Sigmoid colon (tissue), 4 donors: ENCODE results near the gene ATG101.

Experiments
- EP300 ChIP-seq, 4 donors: sonication (generic); formaldehyde crosslinking; IDR thresholded peaks; one replicate each; pipeline ENCODE4 v1.6.1; 2017; ENCODE audit warnings: antibody characterized with exemption in 4 of 4
- POLR2A ChIP-seq, 2 donors: fragments of 450-650 bp; IDR thresholded peaks; one replicate each; pipeline ENCODE4 v1.6.1; 2016; ENCODE audit warnings: antibody characterized with exemption in 2 of 2, mild to moderate bottlenecking in 2 of 2, moderate library complexity in 2 of 2
- TF ChIP-seq, protein P1 (sequence below), 4 experiments: fragments of 450-650 bp in 3 of 4; fragments of 200-600 bp in 1 of 4; IDR thresholded peaks; one replicate each; pipeline ENCODE4 v1.5.1; 2016 to 2019; ENCODE audit warnings: antibody characterized with exemption in 4 of 4, mild to moderate bottlenecking in 3 of 4, moderate library complexity in 2 of 4

DNA sequence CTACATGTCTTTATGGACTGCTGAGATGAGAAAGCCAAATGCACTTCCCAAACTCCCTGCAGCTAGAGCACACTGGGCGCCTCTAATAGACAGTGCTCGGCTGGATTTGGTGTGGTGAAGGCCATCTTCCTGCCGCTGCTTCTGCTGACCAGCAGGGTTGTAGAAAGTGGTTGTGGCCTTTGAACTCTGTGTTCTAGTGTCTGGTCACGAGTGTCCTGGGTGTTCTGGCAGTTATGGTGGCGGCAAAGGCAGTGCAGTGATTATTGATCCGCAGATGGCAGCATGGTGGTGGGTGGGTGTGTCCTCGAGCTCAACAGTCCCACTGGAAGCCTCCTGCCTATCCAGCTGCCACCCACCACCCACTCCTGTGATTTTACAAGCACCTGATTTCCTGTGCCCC, 53.1 kb downstream of the ATG101 start:
- TF ChIP-seq POLR2A (IDR thresholded peaks at IDR 0.05) (no peak), EP300 (IDR thresholded peaks at IDR 0.05) (no peak)
- TF ChIP-seq, protein P1, sequence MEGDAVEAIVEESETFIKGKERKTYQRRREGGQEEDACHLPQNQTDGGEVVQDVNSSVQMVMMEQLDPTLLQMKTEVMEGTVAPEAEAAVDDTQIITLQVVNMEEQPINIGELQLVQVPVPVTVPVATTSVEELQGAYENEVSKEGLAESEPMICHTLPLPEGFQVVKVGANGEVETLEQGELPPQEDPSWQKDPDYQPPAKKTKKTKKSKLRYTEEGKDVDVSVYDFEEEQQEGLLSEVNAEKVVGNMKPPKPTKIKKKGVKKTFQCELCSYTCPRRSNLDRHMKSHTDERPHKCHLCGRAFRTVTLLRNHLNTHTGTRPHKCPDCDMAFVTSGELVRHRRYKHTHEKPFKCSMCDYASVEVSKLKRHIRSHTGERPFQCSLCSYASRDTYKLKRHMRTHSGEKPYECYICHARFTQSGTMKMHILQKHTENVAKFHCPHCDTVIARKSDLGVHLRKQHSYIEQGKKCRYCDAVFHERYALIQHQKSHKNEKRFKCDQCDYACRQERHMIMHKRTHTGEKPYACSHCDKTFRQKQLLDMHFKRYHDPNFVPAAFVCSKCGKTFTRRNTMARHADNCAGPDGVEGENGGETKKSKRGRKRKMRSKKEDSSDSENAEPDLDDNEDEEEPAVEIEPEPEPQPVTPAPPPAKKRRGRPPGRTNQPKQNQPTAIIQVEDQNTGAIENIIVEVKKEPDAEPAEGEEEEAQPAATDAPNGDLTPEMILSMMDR (IDR thresholded peaks at IDR 0.05) = no peak
